ENCODE measurements around the gene PPP1R14B. TPM values are rescaled to one million over a fixed set of nuclear protein-coding genes. Genes with fewer than 3 reads are reported as not detected.
A peak's percentile ranks its signal among the peaks of the same experiment; 100 is the strongest.

PPP1R14B gene
- total and polyA plus RNA-seq, 4 donors: 24.2 to 57.6 (median 38.3) TPM

DNA sequence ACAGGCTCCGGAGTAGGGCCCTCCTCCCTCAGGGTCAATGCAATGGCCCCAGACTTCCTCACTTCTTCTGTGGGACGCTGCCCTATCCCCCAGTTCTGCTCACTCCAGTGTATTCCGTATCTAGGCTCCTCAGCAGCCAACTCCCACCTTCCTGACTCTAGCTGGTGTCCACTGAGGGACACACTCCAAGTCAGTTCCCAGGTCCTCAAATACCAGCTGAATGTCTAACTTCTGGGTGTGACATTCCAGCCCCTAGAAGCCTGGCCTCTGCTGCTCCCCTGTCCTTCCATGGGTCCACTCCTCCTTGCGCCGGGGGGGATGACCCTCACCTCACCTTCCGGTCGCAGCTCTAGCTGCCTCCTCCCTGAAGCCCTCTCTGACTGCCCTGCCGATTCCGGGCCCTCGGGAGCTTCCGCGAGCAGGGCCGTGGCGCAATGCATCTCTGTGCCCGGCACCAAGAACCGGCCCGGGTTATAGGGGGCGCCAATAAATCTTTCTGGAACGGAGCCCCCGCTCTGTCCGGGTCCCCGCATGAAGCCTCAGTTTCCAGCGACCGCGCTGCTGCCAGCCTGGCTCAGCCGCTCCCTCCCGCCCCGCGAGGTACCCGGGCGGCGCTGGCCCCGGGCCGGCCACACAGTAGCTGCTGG lies 22.3 kb upstream of the PPP1R14B start:
- peak overlapping the region; percentile 98 for H3K27ac ChIP-seq (ENCODE audit: low read depth in 1 of 2, low read length in 2 of 2)
- H3K4me1 ChIP-seq (ENCODE audit: control insufficient read depth in 4 of 4, insufficient read depth in 4 of 4, low read length in 3 of 4): peaks cover 11 to 40% (median 27%) of the 10 kb centered on the region in 4 donors
- H3K9ac ChIP-seq (ENCODE audit: low read depth in 1 of 2, low read length in 2 of 2): peak overlapping the region; percentile 66 to 77
- H3K4me3 ChIP-seq (ENCODE audit: low read depth in 1 of 3, low read length in 3 of 3): peak overlapping the region; percentile 69 to 83 (median 78)
- no peaks in the 10 kb centered on the region for H3K27me3 ChIP-seq (ENCODE audit: control insufficient read depth in 4 of 4, insufficient read depth in 4 of 4, low read length in 3 of 4)
- no peak for TF ChIP-seq TAF1 (conservative IDR thresholded peaks at IDR 0.05)
- no peak for TF ChIP-seq ATF3 (IDR thresholded peaks at IDR 0.05)
- TF ChIP-seq EGR1 (IDR thresholded peaks at IDR 0.05; ENCODE audit: low read depth in 2 of 2): no peak
- peak; percentile 82 for TF ChIP-seq NR2F2 (IDR thresholded peaks at IDR 0.05)
- TF ChIP-seq, protein P1, sequence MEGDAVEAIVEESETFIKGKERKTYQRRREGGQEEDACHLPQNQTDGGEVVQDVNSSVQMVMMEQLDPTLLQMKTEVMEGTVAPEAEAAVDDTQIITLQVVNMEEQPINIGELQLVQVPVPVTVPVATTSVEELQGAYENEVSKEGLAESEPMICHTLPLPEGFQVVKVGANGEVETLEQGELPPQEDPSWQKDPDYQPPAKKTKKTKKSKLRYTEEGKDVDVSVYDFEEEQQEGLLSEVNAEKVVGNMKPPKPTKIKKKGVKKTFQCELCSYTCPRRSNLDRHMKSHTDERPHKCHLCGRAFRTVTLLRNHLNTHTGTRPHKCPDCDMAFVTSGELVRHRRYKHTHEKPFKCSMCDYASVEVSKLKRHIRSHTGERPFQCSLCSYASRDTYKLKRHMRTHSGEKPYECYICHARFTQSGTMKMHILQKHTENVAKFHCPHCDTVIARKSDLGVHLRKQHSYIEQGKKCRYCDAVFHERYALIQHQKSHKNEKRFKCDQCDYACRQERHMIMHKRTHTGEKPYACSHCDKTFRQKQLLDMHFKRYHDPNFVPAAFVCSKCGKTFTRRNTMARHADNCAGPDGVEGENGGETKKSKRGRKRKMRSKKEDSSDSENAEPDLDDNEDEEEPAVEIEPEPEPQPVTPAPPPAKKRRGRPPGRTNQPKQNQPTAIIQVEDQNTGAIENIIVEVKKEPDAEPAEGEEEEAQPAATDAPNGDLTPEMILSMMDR (IDR thresholded peaks at IDR 0.05; ENCODE audit: low read depth, low read length, missing input control): no peak
- peak in 1 of 2 donors; percentile 8 for TF ChIP-seq GABPA (IDR thresholded peaks at IDR 0.05 in 1 of 2, conservative IDR thresholded peaks at IDR 0.05 in 1 of 2)
- no peak for TF ChIP-seq RAD21 (IDR thresholded peaks at IDR 0.05)
- no peak for TF ChIP-seq YY1 (IDR thresholded peaks at IDR 0.05)
- TF ChIP-seq, protein P2, sequence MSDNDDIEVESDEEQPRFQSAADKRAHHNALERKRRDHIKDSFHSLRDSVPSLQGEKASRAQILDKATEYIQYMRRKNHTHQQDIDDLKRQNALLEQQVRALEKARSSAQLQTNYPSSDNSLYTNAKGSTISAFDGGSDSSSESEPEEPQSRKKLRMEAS (IDR thresholded peaks at IDR 0.05): no peak
- peak; percentile 13 to 60 for TF ChIP-seq RXRA (IDR thresholded peaks at IDR 0.05)
- no peak for TF ChIP-seq JUND (IDR thresholded peaks at IDR 0.05)
- no peak for TF ChIP-seq ZBTB33 (IDR thresholded peaks at IDR 0.05)
- TF ChIP-seq HNF4A (conservative IDR thresholded peaks at IDR 0.05): no peak
- no peak for TF ChIP-seq FOXA1 (IDR thresholded peaks at IDR 0.05)
- TF ChIP-seq, protein P3, sequence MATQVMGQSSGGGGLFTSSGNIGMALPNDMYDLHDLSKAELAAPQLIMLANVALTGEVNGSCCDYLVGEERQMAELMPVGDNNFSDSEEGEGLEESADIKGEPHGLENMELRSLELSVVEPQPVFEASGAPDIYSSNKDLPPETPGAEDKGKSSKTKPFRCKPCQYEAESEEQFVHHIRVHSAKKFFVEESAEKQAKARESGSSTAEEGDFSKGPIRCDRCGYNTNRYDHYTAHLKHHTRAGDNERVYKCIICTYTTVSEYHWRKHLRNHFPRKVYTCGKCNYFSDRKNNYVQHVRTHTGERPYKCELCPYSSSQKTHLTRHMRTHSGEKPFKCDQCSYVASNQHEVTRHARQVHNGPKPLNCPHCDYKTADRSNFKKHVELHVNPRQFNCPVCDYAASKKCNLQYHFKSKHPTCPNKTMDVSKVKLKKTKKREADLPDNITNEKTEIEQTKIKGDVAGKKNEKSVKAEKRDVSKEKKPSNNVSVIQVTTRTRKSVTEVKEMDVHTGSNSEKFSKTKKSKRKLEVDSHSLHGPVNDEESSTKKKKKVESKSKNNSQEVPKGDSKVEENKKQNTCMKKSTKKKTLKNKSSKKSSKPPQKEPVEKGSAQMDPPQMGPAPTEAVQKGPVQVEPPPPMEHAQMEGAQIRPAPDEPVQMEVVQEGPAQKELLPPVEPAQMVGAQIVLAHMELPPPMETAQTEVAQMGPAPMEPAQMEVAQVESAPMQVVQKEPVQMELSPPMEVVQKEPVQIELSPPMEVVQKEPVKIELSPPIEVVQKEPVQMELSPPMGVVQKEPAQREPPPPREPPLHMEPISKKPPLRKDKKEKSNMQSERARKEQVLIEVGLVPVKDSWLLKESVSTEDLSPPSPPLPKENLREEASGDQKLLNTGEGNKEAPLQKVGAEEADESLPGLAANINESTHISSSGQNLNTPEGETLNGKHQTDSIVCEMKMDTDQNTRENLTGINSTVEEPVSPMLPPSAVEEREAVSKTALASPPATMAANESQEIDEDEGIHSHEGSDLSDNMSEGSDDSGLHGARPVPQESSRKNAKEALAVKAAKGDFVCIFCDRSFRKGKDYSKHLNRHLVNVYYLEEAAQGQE (IDR thresholded peaks at IDR 0.05): no peak
- H3K36me3 ChIP-seq (ENCODE audit: control insufficient read depth in 4 of 4, insufficient read depth in 3 of 4, low read depth in 1 of 4, low read length in 3 of 4): peaks cover 0 to 7% (median 2%) of the 10 kb centered on the region in 4 donors
- H3K9me3 ChIP-seq (ENCODE audit: control insufficient read depth in 4 of 4, low read length in 3 of 4): no peaks in the 10 kb centered on the region
- DNase-seq (ENCODE audit: low spot score): no peak
- 2% methylated on average over 34 of the region's 34 CpGs for WGBS
